ENCODE results near the gene TRIM65. TPM values are rescaled to one million over a fixed set of nuclear protein-coding genes. Genes with fewer than 3 reads are reported as not detected.

The TRIM65 gene
- total and polyA plus RNA-seq, 2 of the 13 experiments (the other 11 are each of a cell fraction or from before 2014, with no cell fraction given), result 10.3 to 22.4 TPM

DNA sequence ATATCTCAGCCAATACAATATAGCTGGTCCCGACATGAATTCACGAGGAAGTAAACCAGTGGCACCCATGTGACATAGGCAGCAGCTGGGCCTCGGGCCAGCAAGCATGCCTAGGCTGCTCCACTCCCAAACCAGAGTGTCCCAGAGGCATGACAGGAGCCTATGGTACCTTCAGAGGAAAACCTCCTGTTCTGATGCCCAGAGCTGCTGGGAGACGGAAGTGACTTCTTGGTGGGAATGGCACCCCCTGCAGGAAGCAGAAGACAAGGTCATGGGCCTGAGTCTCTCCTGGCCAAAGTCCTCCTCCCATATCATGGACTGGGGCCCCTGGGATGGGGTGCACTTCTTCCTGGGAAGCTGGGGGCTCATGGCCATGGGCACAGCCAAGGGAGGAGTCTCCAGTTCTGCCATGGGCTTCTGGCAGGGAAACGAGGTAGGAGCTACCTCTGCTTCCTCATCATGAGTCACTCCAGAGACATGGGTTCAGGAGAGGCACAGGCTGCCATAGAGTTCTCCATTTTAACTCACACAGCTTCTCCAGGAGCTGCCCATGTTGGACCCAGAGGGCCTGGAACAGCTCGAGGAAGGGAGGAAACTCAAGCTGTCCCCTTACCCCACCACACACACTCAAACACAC is 30.7 kb upstream of the TRIM65 start (continued):
- TF ChIP-seq PATZ1 (CRISPR knock-in tag; IDR thresholded peaks at IDR 0.05) (peak; percentile 9; the same call in 1 of the 2 replicates), FOSL1 (CRISPR knock-in tag; IDR thresholded peaks at IDR 0.05; ENCODE audit: borderline replicate concordance) (no peak), ZXDC (CRISPR knock-in tag; IDR thresholded peaks at IDR 0.05) (no peak), ZNF232 (CRISPR knock-in tag; IDR thresholded peaks at IDR 0.05; ENCODE audit: borderline replicate concordance) (no peak), ZNF775 (CRISPR knock-in tag; IDR thresholded peaks at IDR 0.05; ENCODE audit: borderline replicate concordance) (no peak), ZNF503 (CRISPR knock-in tag; IDR thresholded peaks at IDR 0.05) (no peak), NFKBIZ (CRISPR knock-in tag; IDR thresholded peaks at IDR 0.05) (no peak), FOXK2 (IDR thresholded peaks at IDR 0.05) (no peak), SMAD9 (CRISPR knock-in tag; IDR thresholded peaks at IDR 0.05) (no peak), KAT8 (CRISPR knock-in tag; IDR thresholded peaks at IDR 0.05) (no peak), HNRNPL (IDR thresholded peaks at IDR 0.05; ENCODE audit: low read depth, low read length) (no peak), ZNF772 (CRISPR knock-in tag; IDR thresholded peaks at IDR 0.05) (no peak), SNAPC4 (CRISPR knock-in tag; IDR thresholded peaks at IDR 0.05) (no peak), RFXANK (CRISPR knock-in tag; IDR thresholded peaks at IDR 0.05) (no peak), YY1 (IDR thresholded peaks at IDR 0.05; ENCODE audit: insufficient read depth, insufficient replicate concordance, low read depth, low read length) (no peak), SYNCRIP (IDR thresholded peaks at IDR 0.05; ENCODE audit: insufficient read depth, low read depth, low read length) (no peak), SRSF4 (IDR thresholded peaks at IDR 0.05; ENCODE audit: low read depth, low read length, poor library complexity, severe bottlenecking) (no peak), WIZ (CRISPR knock-in tag; IDR thresholded peaks at IDR 0.05) (no peak), MZF1 (CRISPR knock-in tag; IDR thresholded peaks at IDR 0.05; ENCODE audit: borderline replicate concordance) (no peak)

Measured in HepG2 (cell line).